HG02610 (cell line): ENCODE results near the gene SRSF4.
"Not testable (repeated sequence)": the region's sequence is repeated elsewhere in the genome, so short reads cannot be mapped to it uniquely, and the experiment has no call there.

Experiments used
- ATAC-seq: cut with Tn5 transposase; IDR thresholded peaks from one replicate; pipeline ENCODE4 v1.9.1; 2021; ENCODE audit warnings: mild to moderate bottlenecking, moderate library complexity; ENCODE audit not compliant: unreplicated experiment

The SRSF4 gene

GRCh38 chr1:29126198-29126597 is 55.5 kb downstream of the SRSF4 start:
- ATAC-seq = no peak

GRCh38 chr1:29125788-29126187 is 55.9 kb downstream of the SRSF4 start:
- no peak for ATAC-seq

DNA sequence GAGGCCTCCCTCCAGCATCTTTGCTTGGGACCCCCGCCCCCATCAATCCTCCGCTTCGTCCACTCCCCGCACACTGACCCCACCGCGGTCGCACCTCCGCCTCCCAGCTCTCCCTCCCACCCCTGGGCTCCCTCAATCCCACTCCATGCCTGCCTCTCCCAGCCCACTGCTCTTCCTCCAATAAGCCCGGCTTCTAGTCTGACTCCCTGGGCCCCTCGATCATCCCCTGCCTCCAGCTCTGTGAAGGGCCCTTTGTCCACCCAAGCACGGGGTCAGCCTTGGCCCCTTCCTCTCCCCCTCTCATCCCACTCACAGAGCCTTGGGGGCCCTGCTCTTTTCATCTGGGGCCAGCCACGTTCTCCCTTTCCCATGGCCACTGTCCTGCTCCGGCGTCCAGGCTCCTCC is 56.5 kb downstream of the SRSF4 start:
- ATAC-seq = no peak

DNA sequence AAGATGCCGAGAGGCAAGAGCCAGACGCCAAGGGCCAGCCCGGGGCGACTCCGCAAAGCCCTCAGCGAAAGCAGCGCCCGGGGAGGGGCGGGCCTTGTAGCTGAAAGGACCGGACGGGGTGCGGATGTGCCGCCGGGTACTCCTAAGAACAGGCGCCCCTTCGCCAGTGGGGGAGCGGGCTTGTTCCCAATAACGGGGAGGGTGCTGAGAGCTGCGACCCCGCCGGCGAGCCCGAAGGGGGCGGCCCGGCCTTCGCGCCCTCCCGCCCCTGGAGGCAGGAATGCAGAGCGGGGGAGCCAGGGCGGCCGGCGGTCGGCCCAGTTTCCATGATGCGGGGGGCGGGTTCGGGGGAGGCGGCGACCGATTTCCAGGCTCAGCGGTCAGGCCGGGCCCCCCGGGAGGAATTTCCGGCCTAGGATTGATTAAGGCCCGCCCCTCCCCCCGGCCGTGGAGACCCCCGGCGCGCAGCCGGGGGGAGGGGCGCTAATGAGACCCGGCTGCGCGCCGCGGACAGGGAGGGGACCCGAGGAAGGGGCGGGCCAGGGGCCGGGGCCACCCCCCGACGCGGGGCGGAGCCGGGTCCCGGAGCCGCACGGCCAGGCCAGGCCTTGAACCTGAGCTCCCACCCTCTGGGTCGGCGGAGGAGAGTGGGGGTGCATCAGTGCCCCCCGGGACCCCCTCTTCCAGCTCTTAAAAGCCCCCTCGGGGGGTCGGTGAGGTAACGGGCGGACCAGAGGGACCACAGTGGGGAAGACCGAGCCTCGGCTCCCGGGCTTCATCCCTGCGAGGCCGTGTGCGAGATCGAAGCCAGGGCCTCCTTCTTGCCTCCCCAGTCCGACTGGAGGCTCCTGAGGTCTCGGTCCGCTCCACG is 57.1 kb downstream of the SRSF4 start:
- ATAC-seq = no peak

DNA sequence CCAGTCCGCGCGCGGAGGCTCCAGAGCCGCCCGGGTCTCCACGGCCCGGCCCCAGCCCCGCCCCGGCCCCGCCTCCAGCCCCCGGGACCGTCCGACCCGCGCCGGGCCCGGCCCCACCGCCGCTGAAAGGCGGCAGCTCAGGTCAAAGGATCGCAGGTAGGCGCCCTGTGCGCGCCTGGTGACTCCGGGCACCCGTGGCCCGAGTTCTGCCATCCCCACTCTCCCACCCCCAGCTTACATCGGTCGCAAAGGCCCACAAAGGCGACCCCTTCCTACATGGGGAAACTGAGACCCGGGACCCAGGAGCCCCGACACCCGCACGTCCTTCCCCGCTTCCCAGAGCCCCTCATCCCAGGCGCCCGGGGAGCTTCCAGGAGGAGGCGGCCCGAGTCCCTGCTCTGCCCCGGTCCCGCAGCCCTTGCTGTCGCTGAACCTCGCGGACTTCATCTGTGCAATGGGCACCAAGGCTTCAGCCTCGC is 57.8 kb downstream of the SRSF4 start, which contains the start of gene TMEM200B:
Gene TMEM200B (minus strand): TSS at position 17 of the 479 bp plus-strand sequence. CDS start 2,075 bp downstream, outside the sequence.
- no peak for ATAC-seq

- no peak for ATAC-seq
Observed at GRCh38 chr1:29123053-29123886, 58.4 kb downstream of the SRSF4 start.

- no peak for ATAC-seq
Observed at GRCh38 chr1:29122682-29123052, 59.0 kb downstream of the SRSF4 start.

GRCh38 chr1:29121936-29122681 is 59.6 kb downstream of the SRSF4 start:
- no peak for ATAC-seq

GRCh38 chr1:29121516-29121935 is 60.2 kb downstream of the SRSF4 start:
- ATAC-seq = no peak

DNA sequence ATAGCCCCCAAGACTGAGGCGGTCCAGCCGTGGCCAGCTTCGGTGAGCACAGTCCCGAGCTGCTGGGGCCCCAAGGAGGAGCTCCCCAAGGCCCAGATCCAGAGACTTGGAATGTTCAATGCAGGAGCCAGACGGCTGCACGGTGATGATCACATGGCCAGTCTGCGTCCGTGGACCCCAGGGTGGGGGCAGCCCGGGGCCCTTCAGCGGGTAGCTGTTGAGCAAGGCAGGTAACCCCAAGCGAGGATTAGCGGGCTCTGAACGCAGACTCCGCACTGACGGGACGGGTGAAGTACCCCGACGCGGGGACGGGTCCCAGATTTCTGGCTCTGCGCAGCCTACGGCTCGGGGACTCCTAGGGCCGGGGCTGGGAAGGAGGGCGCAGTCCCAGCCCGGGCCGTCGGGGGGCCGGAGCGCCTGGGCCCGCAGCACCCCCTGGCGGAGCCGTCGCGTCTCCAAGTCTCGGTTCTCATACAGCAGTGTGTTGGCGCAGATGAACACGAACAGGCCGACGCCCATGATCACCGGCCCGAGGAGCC is 60.7 kb downstream of the SRSF4 start:
- no peak for ATAC-seq

- no peak for ATAC-seq
Observed at GRCh38 chr1:29120367-29120766, 61.3 kb downstream of the SRSF4 start.

DNA sequence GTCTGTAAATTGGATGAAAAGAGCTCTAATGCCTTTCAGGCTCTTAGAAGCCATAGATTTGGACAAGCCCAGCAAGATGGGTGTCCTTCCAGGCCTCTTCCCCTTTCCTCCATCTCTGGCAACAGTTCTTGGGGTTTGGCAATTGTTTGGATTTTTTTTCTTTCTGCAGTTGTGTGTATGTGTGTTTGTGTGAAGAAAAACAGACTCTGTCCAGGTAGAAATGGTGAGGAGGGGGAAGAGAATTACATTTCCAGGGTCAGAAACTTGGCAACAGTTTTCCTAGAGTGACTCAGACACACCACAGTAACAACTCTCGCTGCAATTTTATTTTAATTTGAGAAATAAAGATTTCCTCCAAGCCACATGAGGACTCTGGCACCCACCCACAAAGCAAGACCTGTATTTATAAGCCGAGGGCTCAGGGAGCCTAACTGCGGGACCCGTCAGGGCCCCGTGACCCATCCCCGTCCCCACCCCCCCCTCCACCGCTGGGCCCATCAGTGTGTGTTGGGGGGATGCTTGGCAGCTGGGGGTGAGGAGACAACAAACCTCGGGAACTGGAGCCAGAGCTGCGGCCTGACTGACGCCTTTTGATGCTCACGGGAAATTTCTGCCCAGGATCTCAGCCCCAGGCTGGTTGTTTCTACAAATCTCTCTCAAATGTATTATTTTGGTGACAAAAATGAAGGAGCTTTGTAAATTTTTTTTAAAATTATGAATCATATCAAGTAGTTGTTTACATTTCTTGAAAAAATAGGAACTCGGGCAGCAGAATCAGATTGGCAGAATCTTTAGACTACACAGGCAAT is 62.4 kb downstream of the SRSF4 start:
- no peak for ATAC-seq

- ATAC-seq = no peak
Observed at GRCh38 chr1:29117381-29117780, 64.3 kb downstream of the SRSF4 start.

DNA sequence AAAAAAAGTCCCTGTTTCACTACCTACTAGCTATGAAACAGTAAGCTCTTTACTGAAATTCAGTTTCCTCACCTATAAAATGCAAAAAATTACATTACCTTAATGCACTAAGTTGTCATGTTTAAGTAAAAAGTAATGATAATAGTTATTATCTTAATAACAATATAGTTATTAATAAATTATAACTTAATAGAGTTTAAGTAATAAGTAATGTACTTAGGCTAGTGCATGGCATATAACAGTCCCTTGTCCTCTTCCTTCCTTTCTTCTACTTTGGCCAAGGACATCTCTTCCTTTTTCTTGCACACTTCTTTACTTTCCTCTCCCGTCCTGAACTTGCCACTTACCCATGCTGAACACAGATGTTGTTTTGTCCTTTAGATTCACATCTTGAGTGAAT is 67.0 kb downstream of the SRSF4 start:
- ATAC-seq = no peak

- ATAC-seq = no peak
Observed at GRCh38 chr1:29113413-29114117, 68.1 kb downstream of the SRSF4 start.

GRCh38 chr1:29112705-29113412 is 68.8 kb downstream of the SRSF4 start:
- no peak for ATAC-seq

- not testable (repeated sequence) for ATAC-seq
Observed at GRCh38 chr1:29108041-29108440, 73.7 kb downstream of the SRSF4 start.

DNA sequence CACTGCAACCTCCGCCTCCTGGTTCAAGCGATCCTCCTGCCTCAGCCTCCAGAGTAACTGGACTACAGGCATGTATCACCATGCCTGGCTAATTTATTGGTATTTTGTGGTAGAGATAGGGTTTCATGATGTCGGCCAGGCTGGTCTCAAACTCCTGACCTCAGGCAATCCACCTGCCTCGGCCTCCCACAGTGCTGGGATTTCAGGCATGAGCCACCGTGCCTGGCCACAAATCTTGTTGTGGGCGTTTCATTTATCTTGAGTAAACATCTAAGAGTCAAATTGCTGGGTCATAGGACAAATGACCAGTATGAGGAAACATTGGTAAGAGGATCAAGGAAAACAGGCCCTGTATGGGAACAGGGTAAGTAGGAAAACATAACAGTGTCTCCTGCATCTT is 75.9 kb downstream of the SRSF4 start:
- no peak for ATAC-seq

DNA sequence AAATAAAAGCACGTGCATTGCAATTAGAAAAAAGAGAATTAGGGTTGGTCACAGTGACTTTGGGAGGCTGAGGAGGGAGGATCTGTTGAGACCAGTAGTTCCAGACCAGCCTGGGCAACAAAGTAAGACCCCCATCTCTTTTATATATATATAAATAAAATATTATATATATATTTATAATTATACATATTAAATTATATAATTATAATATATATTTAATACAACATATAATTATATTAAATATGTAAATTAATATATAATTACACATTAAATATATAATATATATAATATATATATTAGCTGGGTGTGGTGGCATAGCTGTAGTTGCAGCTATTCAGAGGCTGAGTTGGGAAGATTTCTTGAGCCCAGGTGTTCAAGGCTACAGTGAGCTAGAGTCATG is 81.2 kb downstream of the SRSF4 start:
- no peak for ATAC-seq
